SK-N-SH treated with all-trans-retinoic acid at 6 μM for 48 hours (cell line): ENCODE results near the gene DYTN.

Source experiments
- ATAC-seq: fragments of 200-7000 bp; cut with Tn5 transposase; 3 replicates; pipeline ENCODE4 v1.9.1; 2020; ENCODE audit warnings: mild to moderate bottlenecking, moderate library complexity
- ARNTL ChIP-seq: fragments of 450-650 bp; formaldehyde crosslinking; IDR thresholded peaks from 2 replicates; pipeline ENCODE4 v1.5.0; 2020; ENCODE audit warnings: low read depth, mild to moderate bottlenecking, moderate library complexity, borderline replicate concordance
- CSDC2 ChIP-seq: fragments of 250-450 bp; sonication (Bioruptor Pico); IDR thresholded peaks from 2 replicates; pipeline ENCODE4 v1.5.0; 2020; ENCODE audit warnings: mild to moderate bottlenecking, moderate library complexity
- ESRRG ChIP-seq: fragments of 250-450 bp; sonication (Bioruptor Pico); IDR thresholded peaks from 2 replicates; pipeline ENCODE4 v1.6.1; 2021; ENCODE audit warnings: mild to moderate bottlenecking
- GLIS3 ChIP-seq: fragments of 250-450 bp; sonication (Bioruptor Pico); IDR thresholded peaks from 2 replicates; pipeline ENCODE4 v1.5.0; 2020; ENCODE audit warnings: mild to moderate bottlenecking, moderate library complexity
- ISL1 ChIP-seq: fragments of 250-450 bp; sonication (Bioruptor Pico); IDR thresholded peaks from 2 replicates; pipeline ENCODE4 v2.1.2; 2022; ENCODE audit warnings: mild to moderate bottlenecking, moderate library complexity
- OSR1 ChIP-seq: fragments of 250-450 bp; sonication (Bioruptor Pico); IDR thresholded peaks from 2 replicates; pipeline ENCODE4 v1.8.0; 2022; ENCODE audit warnings: moderate library complexity, mild to moderate bottlenecking, inconsistent platforms
- PPARA ChIP-seq: fragments of 250-450 bp; sonication (Bioruptor Pico); IDR thresholded peaks from 2 replicates; pipeline ENCODE4 v1.5.0; 2020; ENCODE audit warnings: mild to moderate bottlenecking, borderline replicate concordance
- SNAI2 ChIP-seq: fragments of 250-450 bp; sonication (Bioruptor Pico); IDR thresholded peaks from 2 replicates; pipeline ENCODE4 v1.5.0; 2020; ENCODE audit warnings: mild to moderate bottlenecking, moderate library complexity
- TCF4 ChIP-seq: fragments of 250-450 bp; sonication (Bioruptor Pico); IDR thresholded peaks from 2 replicates; pipeline ENCODE4 v1.8.0; 2021; ENCODE audit warnings: mild to moderate bottlenecking, moderate library complexity, borderline replicate concordance
- ZC3H10 ChIP-seq: fragments of 250-450 bp; sonication (Bioruptor Pico); IDR thresholded peaks from 2 replicates; pipeline ENCODE4 v1.5.1; 2021; ENCODE audit warnings: mild to moderate bottlenecking, moderate library complexity
- ZFP3 ChIP-seq: fragments of 250-450 bp; sonication (Bioruptor Pico); IDR thresholded peaks from 2 replicates; pipeline ENCODE4 v1.5.0; 2020; ENCODE audit warnings: mild to moderate bottlenecking, moderate library complexity
- ZNF565 ChIP-seq: fragments of 450-650 bp; formaldehyde crosslinking; conservative IDR thresholded peaks from 2 replicates; pipeline ENCODE4 v1.5.0; 2020; ENCODE audit warnings: low read depth, mild to moderate bottlenecking, moderate library complexity
- ZNF70 ChIP-seq: fragments of 450-650 bp; formaldehyde crosslinking; IDR thresholded peaks from 2 replicates; pipeline ENCODE4 v1.5.0; 2020; ENCODE audit warnings: mild to moderate bottlenecking, moderate library complexity
- TF ChIP-seq, protein P1 (sequence below): fragments of 250-450 bp; sonication (Bioruptor Pico); IDR thresholded peaks from 2 replicates; pipeline ENCODE4 v1.8.0; 2020; ENCODE audit warnings: mild to moderate bottlenecking, moderate library complexity, borderline replicate concordance
- TF ChIP-seq, protein P2 (sequence below): fragments of 250-450 bp; sonication (Bioruptor Pico); IDR thresholded peaks from 2 replicates; pipeline ENCODE4 v1.5.1; 2021; ENCODE audit warnings: mild to moderate bottlenecking, moderate library complexity
- TF ChIP-seq, protein P3 (sequence below): fragments of 250-450 bp; sonication (Bioruptor Pico); IDR thresholded peaks from 2 replicates; pipeline ENCODE4 v1.8.0; 2021; ENCODE audit warnings: low read depth, mild to moderate bottlenecking, moderate library complexity, borderline replicate concordance
- TF ChIP-seq, protein P4 (sequence below): fragments of 250-450 bp; sonication (Bioruptor Pico); IDR thresholded peaks from 2 replicates; pipeline ENCODE4 v1.5.0; 2020; ENCODE audit warnings: mild to moderate bottlenecking, moderate library complexity
- TF ChIP-seq, protein P5 (sequence below): fragments of 250-450 bp; sonication (Bioruptor Pico); IDR thresholded peaks from 2 replicates; pipeline ENCODE4 v1.5.1; 2020; ENCODE audit warnings: low read depth, mild to moderate bottlenecking, moderate library complexity

The DYTN gene

DNA sequence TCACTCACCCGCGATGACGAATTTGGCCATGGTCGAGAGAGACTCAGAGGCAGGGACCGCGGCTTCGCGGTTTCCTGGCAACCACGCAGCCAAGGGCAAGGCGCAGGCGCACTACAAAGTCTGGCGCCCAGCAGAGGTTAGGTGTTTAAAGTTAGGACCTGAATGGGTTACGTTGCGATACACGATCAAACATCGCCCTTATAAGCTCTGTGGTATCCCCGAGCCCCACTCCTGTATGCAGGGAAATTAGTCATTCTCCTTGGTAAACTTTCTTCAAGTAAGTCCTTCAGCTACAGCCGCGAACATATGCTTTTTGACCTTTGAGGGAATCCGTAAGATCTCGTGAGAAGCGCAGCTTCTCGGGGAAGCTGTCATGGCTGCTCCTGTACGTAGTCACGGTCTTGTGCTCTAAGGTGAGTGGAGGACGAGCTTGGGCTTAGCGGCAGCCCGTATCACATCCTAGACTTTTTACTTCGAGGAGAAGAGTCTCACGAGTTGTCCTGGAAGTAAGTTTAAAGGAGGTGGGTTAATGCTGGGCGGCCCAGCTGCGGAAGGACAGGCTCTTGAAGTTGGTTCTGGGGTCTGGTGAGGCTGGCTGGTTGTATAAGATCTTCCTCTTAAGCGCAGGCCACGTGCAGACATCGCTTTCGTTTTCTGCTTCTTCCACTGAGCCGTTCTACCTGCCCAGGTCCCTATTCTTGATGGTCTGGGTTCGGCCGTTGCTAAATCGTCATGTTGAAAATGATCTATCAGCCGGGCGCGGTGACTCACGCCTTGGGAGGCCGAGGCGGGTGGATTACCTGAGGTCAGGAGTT is 47.3 kb upstream of the DYTN start, which contains the start of the genes FASTKD2 and MDH1B (continued):
- TF ChIP-seq, protein P1, sequence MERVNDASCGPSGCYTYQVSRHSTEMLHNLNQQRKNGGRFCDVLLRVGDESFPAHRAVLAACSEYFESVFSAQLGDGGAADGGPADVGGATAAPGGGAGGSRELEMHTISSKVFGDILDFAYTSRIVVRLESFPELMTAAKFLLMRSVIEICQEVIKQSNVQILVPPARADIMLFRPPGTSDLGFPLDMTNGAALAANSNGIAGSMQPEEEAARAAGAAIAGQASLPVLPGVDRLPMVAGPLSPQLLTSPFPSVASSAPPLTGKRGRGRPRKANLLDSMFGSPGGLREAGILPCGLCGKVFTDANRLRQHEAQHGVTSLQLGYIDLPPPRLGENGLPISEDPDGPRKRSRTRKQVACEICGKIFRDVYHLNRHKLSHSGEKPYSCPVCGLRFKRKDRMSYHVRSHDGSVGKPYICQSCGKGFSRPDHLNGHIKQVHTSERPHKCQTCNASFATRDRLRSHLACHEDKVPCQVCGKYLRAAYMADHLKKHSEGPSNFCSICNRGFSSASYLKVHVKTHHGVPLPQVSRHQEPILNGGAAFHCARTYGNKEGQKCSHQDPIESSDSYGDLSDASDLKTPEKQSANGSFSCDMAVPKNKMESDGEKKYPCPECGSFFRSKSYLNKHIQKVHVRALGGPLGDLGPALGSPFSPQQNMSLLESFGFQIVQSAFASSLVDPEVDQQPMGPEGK (CRISPR knock-in tag): no peak

DNA sequence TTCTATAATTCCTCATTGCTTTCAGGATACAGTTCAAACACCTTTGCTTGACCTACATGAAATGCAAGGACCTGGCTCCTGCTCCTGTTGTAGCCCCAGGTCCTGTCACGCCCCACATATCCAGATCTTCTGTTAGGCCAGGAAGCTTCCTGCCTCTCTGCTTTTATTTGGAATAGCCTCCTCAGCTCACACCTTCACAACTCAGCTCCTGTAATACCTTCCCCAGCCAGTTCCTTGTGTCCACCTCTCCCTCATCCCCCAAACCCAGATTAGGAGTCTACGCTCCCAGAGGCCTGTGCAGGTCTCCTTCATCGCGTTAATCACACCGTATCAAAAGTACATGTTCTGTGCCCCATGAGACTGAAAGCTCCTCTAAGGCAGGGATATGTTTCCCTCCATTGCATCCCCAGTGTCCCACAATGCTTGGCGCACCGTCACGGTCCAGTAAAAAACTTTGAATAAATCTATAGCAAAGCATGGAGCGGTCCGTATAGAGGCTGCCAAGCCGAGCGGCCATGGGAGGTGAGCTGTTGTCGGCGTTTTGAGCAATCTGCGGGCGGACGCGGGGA is 46.6 kb upstream of the DYTN start:
- ATAC-seq: peak; percentile 44
- TF ChIP-seq ZNF70 (CRISPR knock-in tag) (peak; percentile 94), ESRRG (no peak), CSDC2 (CRISPR knock-in tag) (no peak)
- TF ChIP-seq, protein P2, sequence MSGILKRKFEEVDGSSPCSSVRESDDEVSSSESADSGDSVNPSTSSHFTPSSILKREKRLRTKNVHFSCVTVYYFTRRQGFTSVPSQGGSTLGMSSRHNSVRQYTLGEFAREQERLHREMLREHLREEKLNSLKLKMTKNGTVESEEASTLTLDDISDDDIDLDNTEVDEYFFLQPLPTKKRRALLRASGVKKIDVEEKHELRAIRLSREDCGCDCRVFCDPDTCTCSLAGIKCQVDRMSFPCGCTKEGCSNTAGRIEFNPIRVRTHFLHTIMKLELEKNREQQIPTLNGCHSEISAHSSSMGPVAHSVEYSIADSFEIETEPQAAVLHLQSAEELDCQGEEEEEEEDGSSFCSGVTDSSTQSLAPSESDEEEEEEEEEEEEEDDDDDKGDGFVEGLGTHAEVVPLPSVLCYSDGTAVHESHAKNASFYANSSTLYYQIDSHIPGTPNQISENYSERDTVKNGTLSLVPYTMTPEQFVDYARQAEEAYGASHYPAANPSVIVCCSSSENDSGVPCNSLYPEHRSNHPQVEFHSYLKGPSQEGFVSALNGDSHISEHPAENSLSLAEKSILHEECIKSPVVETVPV: no peak
- TF ChIP-seq, protein P1 (CRISPR knock-in tag): no peak

DNA sequence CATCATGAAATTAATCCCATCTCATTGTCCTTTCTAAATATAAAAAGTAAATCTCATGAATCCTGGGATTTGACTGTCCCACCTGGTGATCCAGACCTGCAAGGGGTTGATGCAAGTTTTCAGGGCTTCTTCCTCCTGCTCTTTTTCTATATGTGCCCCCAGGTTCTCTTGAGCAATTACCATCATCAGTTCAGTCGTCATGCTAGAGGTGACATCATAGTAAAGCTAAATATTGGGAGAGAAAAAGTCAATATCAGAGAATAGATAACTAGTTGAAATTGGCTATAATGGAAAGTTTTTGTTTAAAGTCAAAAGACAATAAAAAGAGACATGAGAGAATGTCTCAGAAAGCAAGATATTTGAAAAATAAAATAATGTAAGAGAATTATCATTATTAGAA is 38.6 kb upstream of the DYTN start:
- no peak for ATAC-seq

More for the DNA sequence above, 38.6 kb upstream of the DYTN start:
- TF ChIP-seq ZNF70 (CRISPR knock-in tag) (no peak), PPARA (CRISPR knock-in tag) (no peak), OSR1 (CRISPR knock-in tag) (no peak), TCF4 (no peak), SNAI2 (no peak), ISL1 (CRISPR knock-in tag) (no peak), GLIS3 (CRISPR knock-in tag) (no peak), ZFP3 (CRISPR knock-in tag) (no peak), ZC3H10 (CRISPR knock-in tag) (no peak), ZNF565 (CRISPR knock-in tag) (no peak), ARNTL (CRISPR knock-in tag) (no peak)
- TF ChIP-seq, protein P1 (CRISPR knock-in tag): no peak
- TF ChIP-seq, protein P3, sequence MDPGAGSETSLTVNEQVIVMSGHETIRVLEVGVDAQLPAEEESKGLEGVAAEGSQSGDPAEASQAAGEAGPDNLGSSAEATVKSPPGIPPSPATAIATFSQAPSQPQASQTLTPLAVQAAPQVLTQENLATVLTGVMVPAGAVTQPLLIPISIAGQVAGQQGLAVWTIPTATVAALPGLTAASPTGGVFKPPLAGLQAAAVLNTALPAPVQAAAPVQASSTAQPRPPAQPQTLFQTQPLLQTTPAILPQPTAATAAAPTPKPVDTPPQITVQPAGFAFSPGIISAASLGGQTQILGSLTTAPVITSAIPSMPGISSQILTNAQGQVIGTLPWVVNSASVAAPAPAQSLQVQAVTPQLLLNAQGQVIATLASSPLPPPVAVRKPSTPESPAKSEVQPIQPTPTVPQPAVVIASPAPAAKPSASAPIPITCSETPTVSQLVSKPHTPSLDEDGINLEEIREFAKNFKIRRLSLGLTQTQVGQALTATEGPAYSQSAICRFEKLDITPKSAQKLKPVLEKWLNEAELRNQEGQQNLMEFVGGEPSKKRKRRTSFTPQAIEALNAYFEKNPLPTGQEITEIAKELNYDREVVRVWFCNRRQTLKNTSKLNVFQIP (CRISPR knock-in tag): no peak
- TF ChIP-seq, protein P4, sequence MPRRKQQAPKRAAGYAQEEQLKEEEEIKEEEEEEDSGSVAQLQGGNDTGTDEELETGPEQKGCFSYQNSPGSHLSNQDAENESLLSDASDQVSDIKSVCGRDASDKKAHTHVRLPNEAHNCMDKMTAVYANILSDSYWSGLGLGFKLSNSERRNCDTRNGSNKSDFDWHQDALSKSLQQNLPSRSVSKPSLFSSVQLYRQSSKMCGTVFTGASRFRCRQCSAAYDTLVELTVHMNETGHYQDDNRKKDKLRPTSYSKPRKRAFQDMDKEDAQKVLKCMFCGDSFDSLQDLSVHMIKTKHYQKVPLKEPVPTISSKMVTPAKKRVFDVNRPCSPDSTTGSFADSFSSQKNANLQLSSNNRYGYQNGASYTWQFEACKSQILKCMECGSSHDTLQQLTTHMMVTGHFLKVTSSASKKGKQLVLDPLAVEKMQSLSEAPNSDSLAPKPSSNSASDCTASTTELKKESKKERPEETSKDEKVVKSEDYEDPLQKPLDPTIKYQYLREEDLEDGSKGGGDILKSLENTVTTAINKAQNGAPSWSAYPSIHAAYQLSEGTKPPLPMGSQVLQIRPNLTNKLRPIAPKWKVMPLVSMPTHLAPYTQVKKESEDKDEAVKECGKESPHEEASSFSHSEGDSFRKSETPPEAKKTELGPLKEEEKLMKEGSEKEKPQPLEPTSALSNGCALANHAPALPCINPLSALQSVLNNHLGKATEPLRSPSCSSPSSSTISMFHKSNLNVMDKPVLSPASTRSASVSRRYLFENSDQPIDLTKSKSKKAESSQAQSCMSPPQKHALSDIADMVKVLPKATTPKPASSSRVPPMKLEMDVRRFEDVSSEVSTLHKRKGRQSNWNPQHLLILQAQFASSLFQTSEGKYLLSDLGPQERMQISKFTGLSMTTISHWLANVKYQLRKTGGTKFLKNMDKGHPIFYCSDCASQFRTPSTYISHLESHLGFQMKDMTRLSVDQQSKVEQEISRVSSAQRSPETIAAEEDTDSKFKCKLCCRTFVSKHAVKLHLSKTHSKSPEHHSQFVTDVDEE (CRISPR knock-in tag): no peak
- TF ChIP-seq, protein P5, sequence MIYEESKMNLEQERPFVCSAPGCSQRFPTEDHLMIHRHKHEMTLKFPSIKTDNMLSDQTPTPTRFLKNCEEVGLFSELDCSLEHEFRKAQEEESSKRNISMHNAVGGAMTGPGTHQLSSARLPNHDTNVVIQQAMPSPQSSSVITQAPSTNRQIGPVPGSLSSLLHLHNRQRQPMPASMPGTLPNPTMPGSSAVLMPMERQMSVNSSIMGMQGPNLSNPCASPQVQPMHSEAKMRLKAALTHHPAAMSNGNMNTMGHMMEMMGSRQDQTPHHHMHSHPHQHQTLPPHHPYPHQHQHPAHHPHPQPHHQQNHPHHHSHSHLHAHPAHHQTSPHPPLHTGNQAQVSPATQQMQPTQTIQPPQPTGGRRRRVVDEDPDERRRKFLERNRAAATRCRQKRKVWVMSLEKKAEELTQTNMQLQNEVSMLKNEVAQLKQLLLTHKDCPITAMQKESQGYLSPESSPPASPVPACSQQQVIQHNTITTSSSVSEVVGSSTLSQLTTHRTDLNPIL (CRISPR knock-in tag): no peak
- TF ChIP-seq, protein P2: no peak
- TF ChIP-seq, all 23 proteins: peak for 0
